Body of pancreas (tissue), 4 donors: Measurements from ENCODE around the gene ABHD3. TPM values are rescaled to one million over a fixed set of nuclear protein-coding genes. Genes with fewer than 3 reads are reported as not detected.
A peak's percentile ranks its signal among the peaks of the same experiment; 100 is the strongest.
"Not testable (repeated sequence)": the region's sequence is repeated elsewhere in the genome, so short reads cannot be mapped to it uniquely, and the experiment has no call there.

Experiments used
- ATAC-seq: fragments of 150-250 bp; one replicate; pipeline ENCODE4 v1.9.1; 2016
- DNase-seq, 4 donors: peaks; one replicate each; pipeline ENCODE4 v3.0.0-alpha.2; 2019
- H3K27ac ChIP-seq, 4 donors: fragments of 200-600 bp; sonication (generic); 1 replicate in 3 of 4; 2 replicates in 1 of 4; pipeline versions ENCODE4 v1.5.1 to v1.6.1; 2016 to 2019; ENCODE audit warnings: mild to moderate bottlenecking in 1 of 4, mixed read lengths in 1 of 4, moderate library complexity in 1 of 4
- H3K27me3 ChIP-seq, 2 donors: fragments of 200-600 bp; sonication (generic); one replicate each; pipeline ENCODE4 v1.6.0; 2016; ENCODE audit warnings: mild to moderate bottlenecking in 1 of 2
- H3K36me3 ChIP-seq, 2 donors: fragments of 200-600 bp; sonication (generic); replicated peaks in 1 of 2; 2 replicates each; pipeline ENCODE4 v1.5.1; 2016; ENCODE audit warnings: low read depth in 2 of 2; ENCODE audit not compliant: insufficient read depth in 1 of 2
- H3K4me1 ChIP-seq: fragments of 200-600 bp; sonication (generic); one replicate; pipeline ENCODE4 v1.6.0; 2016
- H3K4me3 ChIP-seq, 2 donors: fragments of 200-600 bp; sonication (generic); 1 replicate in 1 of 2; 2 replicates in 1 of 2; pipeline ENCODE4 v1.5.1; 2016 to 2019
- H3K9me3 ChIP-seq, 3 donors: fragments of 200-600 bp; sonication (generic); 1 replicate in 2 of 3; 2 replicates in 1 of 3; pipeline ENCODE4 v1.5.1; 2016
- POLR2A ChIP-seq, 3 donors: fragments of 450-650 bp; IDR thresholded peaks; one replicate each; pipeline ENCODE4 v1.6.1; 2016; ENCODE audit warnings: antibody characterized with exemption in 3 of 3, mild to moderate bottlenecking in 2 of 3
- WGBS, 2 donors: methylation state at CpG; one replicate each; pipeline ENCODE4 v1.1.5; 2017; 5-methylcytosine and 5-hydroxymethylcytosine counted together
- intact Hi-C: fragments of 100-400 bp; cut with DNase I; formaldehyde crosslinking; loops from one replicate; pipeline ENCODE4 v1.15.1; 2023
- total RNA-seq, 2 donors: library from RNA; depleted of rRNA; stranded (reverse); fragments of >200 nt; gene quantifications; one replicate each; pipeline ENCODE4 v1.1.0, GENCODE V29; 2016
- TF ChIP-seq, protein P1 (sequence below), 7 experiments: fragments of 450-650 bp in 4 of 7; fragments of 200-600 bp in 3 of 7; sonication (generic) in 3 of 7; IDR thresholded peaks; one replicate each; pipeline ENCODE4 v1.5.1; 2016 to 2019; ENCODE audit warnings: antibody characterized with exemption in 7 of 7

ABHD3 gene
- total RNA-seq, 2 donors from 2014 or later = 1.6 to 19.2 TPM

DNA sequence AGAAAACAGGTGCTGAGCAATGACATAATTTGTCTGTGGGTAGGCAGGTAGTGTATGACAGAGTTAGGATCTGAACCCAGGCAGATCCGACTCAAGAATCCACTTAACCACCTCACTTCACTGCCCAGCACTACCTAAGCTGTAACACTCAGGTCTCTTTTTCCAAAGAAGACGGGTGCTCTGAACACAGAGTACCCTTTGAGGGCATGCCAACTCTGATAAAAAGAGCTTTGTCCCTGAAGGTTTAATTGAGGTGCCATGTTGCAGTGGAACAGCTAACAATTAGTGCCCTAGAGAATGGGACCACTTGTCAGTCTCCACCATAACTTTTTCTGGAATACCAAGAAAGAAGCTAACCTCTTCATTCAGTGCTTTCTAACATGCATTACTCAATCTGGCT, 11.3 kb downstream of the ABHD3 start:
- 64 to 73% methylated on average over 2 of the region's 2 CpGs for WGBS, 2 donors
- Histone ChIP-seq H3K4me3 (no peak overlapping the region), H3K36me3 (no peaks in the 10 kb centered on the region), H3K27me3 (no peaks in the 10 kb centered on the region), H3K27ac (no peak overlapping the region), H3K4me1 (no peaks in the 10 kb centered on the region), H3K9me3 (no peaks in the 10 kb centered on the region)
- intact Hi-C loops = no loop called here
- TF ChIP-seq, protein P1, sequence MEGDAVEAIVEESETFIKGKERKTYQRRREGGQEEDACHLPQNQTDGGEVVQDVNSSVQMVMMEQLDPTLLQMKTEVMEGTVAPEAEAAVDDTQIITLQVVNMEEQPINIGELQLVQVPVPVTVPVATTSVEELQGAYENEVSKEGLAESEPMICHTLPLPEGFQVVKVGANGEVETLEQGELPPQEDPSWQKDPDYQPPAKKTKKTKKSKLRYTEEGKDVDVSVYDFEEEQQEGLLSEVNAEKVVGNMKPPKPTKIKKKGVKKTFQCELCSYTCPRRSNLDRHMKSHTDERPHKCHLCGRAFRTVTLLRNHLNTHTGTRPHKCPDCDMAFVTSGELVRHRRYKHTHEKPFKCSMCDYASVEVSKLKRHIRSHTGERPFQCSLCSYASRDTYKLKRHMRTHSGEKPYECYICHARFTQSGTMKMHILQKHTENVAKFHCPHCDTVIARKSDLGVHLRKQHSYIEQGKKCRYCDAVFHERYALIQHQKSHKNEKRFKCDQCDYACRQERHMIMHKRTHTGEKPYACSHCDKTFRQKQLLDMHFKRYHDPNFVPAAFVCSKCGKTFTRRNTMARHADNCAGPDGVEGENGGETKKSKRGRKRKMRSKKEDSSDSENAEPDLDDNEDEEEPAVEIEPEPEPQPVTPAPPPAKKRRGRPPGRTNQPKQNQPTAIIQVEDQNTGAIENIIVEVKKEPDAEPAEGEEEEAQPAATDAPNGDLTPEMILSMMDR (IDR thresholded peaks at IDR 0.05) = no peak
- TF ChIP-seq POLR2A (IDR thresholded peaks at IDR 0.05) = no peak
- ATAC-seq = no peak
- no peak for DNase-seq

DNA sequence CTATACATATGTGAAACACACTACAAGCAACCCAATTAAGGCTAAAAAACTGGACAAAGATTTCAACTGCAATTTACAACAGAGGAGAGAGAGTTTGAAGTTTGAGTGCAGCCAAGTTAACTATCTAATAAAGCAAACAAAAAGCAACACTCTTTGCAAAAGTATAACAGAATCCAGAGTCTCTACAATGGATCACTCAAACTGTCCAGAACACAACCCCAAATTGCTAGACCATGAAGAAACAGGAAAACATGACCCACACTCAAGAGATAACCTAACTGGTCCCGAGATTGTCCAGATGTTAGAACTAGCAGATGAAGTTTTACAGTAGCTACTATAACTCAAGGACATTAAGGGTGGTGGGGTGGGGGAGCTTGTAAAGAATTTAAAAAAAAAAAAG, 14.8 kb downstream of the ABHD3 start:
- intact Hi-C loops = no loop called here
- WGBS, 2 donors = 94 to 100% methylated on average over 1 of the region's 1 CpG
- no peak for ATAC-seq

DNA sequence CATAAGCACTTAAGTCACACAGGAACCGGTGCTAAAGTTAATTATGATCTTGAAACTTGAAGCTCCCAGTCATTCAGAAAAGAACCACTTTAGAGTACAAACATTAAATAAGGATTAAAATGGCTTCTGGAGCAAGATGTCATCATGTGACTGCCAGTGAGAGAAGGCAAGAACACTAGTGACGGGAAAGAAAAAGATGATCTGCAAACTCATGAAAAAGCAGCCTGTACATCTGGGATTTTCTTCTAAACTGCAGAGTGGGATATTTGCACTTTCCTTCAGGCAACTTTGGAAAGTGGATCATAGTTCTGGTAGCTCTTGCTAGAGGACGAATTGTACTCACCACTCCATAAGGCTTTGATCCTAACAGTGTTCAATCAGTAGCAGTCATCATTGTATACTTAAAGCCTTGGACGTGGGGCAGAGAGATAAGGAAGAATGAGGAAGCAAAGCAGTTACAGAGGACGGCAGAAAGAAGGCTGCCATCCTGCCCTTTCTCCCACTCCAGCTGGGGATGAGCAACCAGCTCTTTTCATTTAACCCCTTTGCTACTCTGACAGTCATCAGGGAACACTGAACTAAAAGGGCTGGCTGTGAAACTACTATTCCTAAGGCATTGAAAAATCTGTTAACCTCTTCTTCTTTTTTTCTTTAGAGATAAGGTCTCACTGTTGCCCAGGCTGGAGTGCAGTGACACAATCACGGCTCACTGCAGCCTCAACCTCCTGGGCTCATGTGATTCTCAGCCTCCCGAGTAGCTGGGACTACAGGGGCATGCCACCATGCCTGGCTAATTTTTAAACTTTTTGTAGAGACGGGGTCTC, 18.1 kb downstream of the ABHD3 start:
- Histone ChIP-seq H3K27me3 (no peaks in the 10 kb centered on the region), H3K4me1 (peaks cover 12% of the 10 kb centered on the region), H3K9me3 (no peaks in the 10 kb centered on the region), H3K36me3 (no peaks in the 10 kb centered on the region), H3K4me3 (no peak overlapping the region), H3K27ac (peak overlapping the region in 2 of 4 donors; percentile 55 to 59)
- TF ChIP-seq, protein P1 (IDR thresholded peaks at IDR 0.05) = no peak
- no peak for TF ChIP-seq POLR2A (IDR thresholded peaks at IDR 0.05)
- WGBS, 2 donors = 51 to 60% methylated on average over 7 to 8 of the region's 8 CpGs
- intact Hi-C loops = no loop called here
- ATAC-seq (peak; percentile 58), DNase-seq (no peak)

More for the DNA sequence above, 14.8 kb downstream of the ABHD3 start:
- TF ChIP-seq POLR2A (IDR thresholded peaks at IDR 0.05) = no peak
- TF ChIP-seq, protein P1 (IDR thresholded peaks at IDR 0.05) = no peak
- Histone ChIP-seq H3K27me3 (no peaks in the 10 kb centered on the region), H3K4me1 (peaks cover 12% of the 10 kb centered on the region), H3K4me3 (no peak overlapping the region), H3K36me3 (no peaks in the 10 kb centered on the region), H3K27ac (no peak overlapping the region), H3K9me3 (no peaks in the 10 kb centered on the region)
- no peak for DNase-seq

DNA sequence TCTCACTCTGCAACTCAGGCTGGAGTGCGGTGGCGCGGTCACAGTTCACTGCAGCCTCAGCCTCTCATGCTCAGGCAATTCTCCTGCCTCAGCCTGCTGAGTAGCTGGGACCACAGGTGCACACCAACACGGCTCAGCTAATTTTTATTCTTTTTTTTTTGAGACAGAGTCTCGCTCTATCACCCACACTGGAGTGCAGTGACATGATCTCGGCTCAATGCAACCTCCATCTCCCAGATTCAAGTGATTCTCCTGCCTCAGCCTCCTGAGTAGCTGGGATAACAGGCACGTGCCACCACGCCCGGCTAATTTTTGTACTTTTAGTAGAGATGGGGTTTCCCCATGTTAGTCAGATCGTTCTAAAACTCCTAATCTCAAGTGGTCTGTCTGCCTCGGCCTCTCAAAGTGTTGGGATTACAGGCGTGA, 19.0 kb downstream of the ABHD3 start:
- WGBS, 2 donors = 92 to 93% methylated on average over 12 of the region's 12 CpGs
- H3K36me3 ChIP-seq, DNase-seq, ATAC-seq, H3K9me3 ChIP-seq, H3K27me3 ChIP-seq, intact Hi-C loops, H3K4me3 ChIP-seq: not testable (repeated sequence)
- Histone ChIP-seq H3K4me1 (peaks cover 12% of the 10 kb centered on the region), H3K27ac (peak overlapping the region in 1 of 4 donors; percentile 59)

DNA sequence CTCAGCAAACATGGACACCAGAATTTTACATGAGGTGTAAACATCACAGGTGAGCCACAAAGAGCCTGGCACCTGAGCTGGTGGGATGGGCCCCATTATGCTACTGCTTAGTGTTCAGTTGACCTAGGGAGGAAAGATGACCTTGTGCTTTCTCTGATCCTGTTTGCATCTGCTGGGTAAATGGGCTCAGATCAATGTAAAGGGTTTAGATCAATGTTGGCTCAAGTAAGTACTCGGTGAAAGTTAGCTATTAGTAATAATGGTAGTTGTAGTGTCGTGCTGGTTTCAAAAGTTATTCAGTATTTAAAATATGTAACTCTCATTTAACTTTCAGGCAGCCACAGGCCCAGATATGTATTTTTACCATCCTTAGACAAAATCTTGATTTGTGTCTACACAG, 19.8 kb downstream of the ABHD3 start:
- no peak overlapping the region for H3K4me3 ChIP-seq
- H3K36me3 ChIP-seq = no peaks in the 10 kb centered on the region
- H3K9me3 ChIP-seq = no peaks in the 10 kb centered on the region
- TF ChIP-seq POLR2A (IDR thresholded peaks at IDR 0.05) = no peak
- TF ChIP-seq, protein P1 (IDR thresholded peaks at IDR 0.05) = no peak
- intact Hi-C loops = no loop called here
- no peak for DNase-seq
- WGBS, 2 donors = 65 to 66% methylated on average over 2 of the region's 2 CpGs
- ATAC-seq = no peak
- no peak overlapping the region for H3K27ac ChIP-seq
- H3K4me1 ChIP-seq = peaks cover 12% of the 10 kb centered on the region
- H3K27me3 ChIP-seq = no peaks in the 10 kb centered on the region
